HCT116 (cell line): ENCODE data around the gene CA7. TPM values are rescaled to one million over a fixed set of nuclear protein-coding genes. Genes with fewer than 3 reads are reported as not detected.

Experiments
- ATAC-seq: fragments of 200-7000 bp; cut with Tn5 transposase; 2 replicates; pipeline ENCODE4 v1.9.1; 2020; ENCODE audit warnings: mild to moderate bottlenecking, moderate library complexity
- BruUV-seq: library from RNA; stranded (reverse); fragments of 400-500 nt; replicated peaks from 2 replicates; lab custom pipeline; 2021; lab: Mats Ljungman, UMichigan
- CTCF ChIA-PET: fragments of 300-600 bp; sonication (Branson Sonifier 250); formaldehyde crosslinking; loops from one replicate; lab custom pipeline; 2021; ENCODE audit warnings: antibody characterized with exemption; lab: Charles Lee
- POLR2A ChIA-PET: fragments of 300-600, 350-600 bp; sonication (Branson Sonifier 250); formaldehyde crosslinking; loops from one replicate; lab custom pipeline; 2021; ENCODE audit warnings: antibody characterized with exemption; lab: Charles Lee
- RAD21 ChIA-PET, 2 experiments: fragments of 300-600 bp; sonication (Branson Sonifier 250); formaldehyde crosslinking; loops; one replicate each; lab custom pipeline; 2023; ENCODE audit warnings: low total read pairs in 2 of 2; ENCODE audit not compliant: uncharacterized antibody in 2 of 2, unreplicated experiment in 2 of 2, low non-redundant PET in 1 of 2; lab: Charles Lee
- DNase-seq: peaks from one replicate; pipeline ENCODE4 v3.0.0-alpha.2; 2010; ENCODE audit warnings: low read depth, low spot score
- H2AFZ ChIP-seq: fragments of 200-600 bp; shearing (Covaris generic), sonication (generic); 2 replicates; pipeline ENCODE4 v1.6.1; 2017; ENCODE audit warnings: low read depth, mixed run types, mixed read lengths, antibody characterized with exemption, low read length; ENCODE audit not compliant: poor library complexity, severe bottlenecking
- H3K27ac ChIP-seq: 2 replicates; pipeline ENCODE4 v1.5.1; 2012; ENCODE audit warnings: low read depth, low read length
- H3K27me3 ChIP-seq: fragments of 200-600 bp; sonication (generic); 2 replicates; pipeline ENCODE4 v1.6.1; 2016; ENCODE audit warnings: mixed run types, low read length, mixed read lengths; ENCODE audit not compliant: insufficient read depth
- H3K36me3 ChIP-seq, 2 experiments: fragments of 200-500 bp in 1 of 2; fragments of 200-600 bp in 1 of 2; sonication (Bioruptor generic) in 1 of 2; sonication (generic) in 1 of 2; 2 replicates each; pipeline versions ENCODE4 v1.5.1 to v1.6.1; 2014 to 2016; ENCODE audit warnings: low read length in 2 of 2, inconsistent platforms in 1 of 2, mixed read lengths in 1 of 2, mixed run types in 1 of 2; ENCODE audit not compliant: insufficient read depth in 2 of 2, control insufficient read depth in 1 of 2
- H3K4me1 ChIP-seq, 2 experiments: fragments of 200-600 bp in 1 of 2; sonication (generic) in 1 of 2; 2 replicates each; pipeline versions ENCODE4 v1.5.1 to v1.6.1; 2012 to 2017; ENCODE audit warnings: low read length in 2 of 2, inconsistent platforms in 1 of 2, mild to moderate bottlenecking in 1 of 2, mixed read lengths in 1 of 2, mixed run types in 1 of 2, moderate library complexity in 1 of 2; ENCODE audit not compliant: insufficient read depth in 2 of 2, control insufficient read depth in 1 of 2
- H3K4me2 ChIP-seq: fragments of 200-600 bp; sonication (generic); 2 replicates; pipeline ENCODE4 v1.6.1; 2017; ENCODE audit warnings: mixed run types, low read length, mixed read lengths
- H3K4me3 ChIP-seq, 2 experiments: fragments of 200-600 bp in 1 of 2; sonication (generic) in 1 of 2; replicated peaks in 1 of 2; 2 replicates each; pipeline ENCODE4 v1.5.1; 2011 to 2016; ENCODE audit warnings: low read length in 2 of 2, control low read depth in 1 of 2, low read depth in 1 of 2, mild to moderate bottlenecking in 1 of 2, mixed read lengths in 1 of 2, mixed run types in 1 of 2
- H3K79me2 ChIP-seq: fragments of 200-600 bp; sonication (generic); 2 replicates; pipeline ENCODE4 v1.6.1; 2017; ENCODE audit warnings: mild to moderate bottlenecking, mixed run types, low read length, moderate library complexity, mixed read lengths; ENCODE audit not compliant: insufficient read depth
- H3K9ac ChIP-seq: fragments of 200-600 bp; sonication (generic); 2 replicates; pipeline ENCODE4 v1.6.1; 2016; ENCODE audit warnings: low read length, mixed read lengths
- H3K9me2 ChIP-seq: fragments of 200-600 bp; sonication (generic), shearing (Covaris generic); 2 replicates; pipeline ENCODE4 v1.6.1; 2017; ENCODE audit warnings: mixed run types, mild to moderate bottlenecking, moderate library complexity; ENCODE audit not compliant: insufficient read depth
- H3K9me3 ChIP-seq, 2 experiments: fragments of 200-500 bp in 1 of 2; fragments of 200-600 bp in 1 of 2; sonication (Bioruptor generic) in 1 of 2; sonication (generic) in 1 of 2; 2 replicates each; pipeline ENCODE4 v1.6.1; 2014 to 2017; ENCODE audit warnings: low read length in 2 of 2, mixed read lengths in 2 of 2, inconsistent platforms in 1 of 2, low read depth in 1 of 2, mild to moderate bottlenecking in 1 of 2, mixed run types in 1 of 2, moderate library complexity in 1 of 2; ENCODE audit not compliant: control insufficient read depth in 1 of 2, insufficient read depth in 1 of 2
- H4K20me1 ChIP-seq: fragments of 200-600 bp; sonication (generic), shearing (Covaris generic); 2 replicates; pipeline ENCODE4 v1.6.1; 2017; ENCODE audit warnings: mixed run types, mild to moderate bottlenecking, moderate library complexity; ENCODE audit not compliant: insufficient read depth
- EGR1 ChIP-seq: IDR thresholded peaks from 2 replicates; pipeline ENCODE4 v1.6.1; 2012; ENCODE audit warnings: low read depth
- ELF1 ChIP-seq: IDR thresholded peaks from 2 replicates; pipeline ENCODE4 v1.6.1; 2012; ENCODE audit warnings: low read depth, borderline replicate concordance
- EZH2 ChIP-seq: fragments of 200-600 bp; sonication (generic); IDR thresholded peaks from 2 replicates; pipeline ENCODE4 v1.6.1; 2017; ENCODE audit warnings: antibody characterized with exemption, mixed run types
- FOSL1 ChIP-seq: IDR thresholded peaks from 2 replicates; pipeline ENCODE4 v1.6.1; 2012; ENCODE audit warnings: low read depth
- JUND ChIP-seq: IDR thresholded peaks from 2 replicates; pipeline ENCODE4 v1.6.1; 2012
- MAX ChIP-seq: IDR thresholded peaks from 2 replicates; pipeline ENCODE4 v1.6.1; 2012
- POLR2AphosphoS5 ChIP-seq: IDR thresholded peaks from 2 replicates; pipeline ENCODE4 v1.6.1; 2011; ENCODE audit warnings: mild to moderate bottlenecking, low read depth, low read length, moderate library complexity
- RAD21 ChIP-seq: IDR thresholded peaks from 2 replicates; pipeline ENCODE4 v1.6.1; 2012; ENCODE audit warnings: low read depth, mild to moderate bottlenecking
- SIN3A ChIP-seq: IDR thresholded peaks from 2 replicates; pipeline ENCODE4 v1.6.1; 2012; ENCODE audit warnings: low read depth
- SP1 ChIP-seq: IDR thresholded peaks from 2 replicates; pipeline ENCODE4 v1.6.1; 2012; ENCODE audit warnings: low read depth
- YY1 ChIP-seq: IDR thresholded peaks from 2 replicates; pipeline ENCODE4 v1.6.1; 2011; ENCODE audit warnings: low read length, low read depth, moderate library complexity, mild to moderate bottlenecking; ENCODE audit not compliant: insufficient replicate concordance; ENCODE audit errors: extremely low read depth
- ZBTB33 ChIP-seq: IDR thresholded peaks from 2 replicates; pipeline ENCODE4 v1.6.1; 2011; ENCODE audit warnings: mild to moderate bottlenecking, low read length, moderate library complexity; ENCODE audit not compliant: insufficient replicate concordance; ENCODE audit errors: extremely low read depth
- intact Hi-C: fragments of 100-400 bp; cut with micrococcal nuclease; formaldehyde crosslinking; loops from 2 replicates; pipeline ENCODE4 v1.10.0; 2022
- total RNA-seq: library from RNA; stranded (reverse); gene quantifications from one replicate; pipeline ENCODE4 v1.2.1, GENCODE V29; 2021; ENCODE audit not compliant: unreplicated experiment

CA7 gene
- total RNA-seq, 1 experiment from 2014 or later: not detected

GRCh38 chr16:66890799-66891198 is 46.6 kb downstream of the CA7 start:
- Histone ChIP-seq H3K9me2 (no peaks in the 10 kb centered on the region), H3K4me2 (no peak overlapping the region), H3K27ac (no peak overlapping the region), H3K9ac (no peak overlapping the region), H3K4me3 (no peak overlapping the region), H2AFZ (no peak overlapping the region), H3K27me3 (no peaks in the 10 kb centered on the region), H3K36me3 (peaks cover 1 to 6% of the 10 kb centered on the region in 2 experiments; a peak in 3 of 4 replicates), H3K4me1 (peaks cover 0 to 4% of the 10 kb centered on the region in 2 experiments; a peak in 1 of 4 replicates), H3K9me3 (no peaks in the 10 kb centered on the region), H4K20me1 (no peaks in the 10 kb centered on the region), H3K79me2 (peaks cover under 1% of the 10 kb centered on the region; the same call in 1 of the 2 replicates)
- CTCF ChIA-PET: interaction anchor here (1.2 kb wide), 2 partner anchors 18 to 60 kb away, joined by 3 to 4 read pairs; partner anchors contain the start of gene NAE1
- ATAC-seq (no peak), DNase-seq (no peak)
- intact Hi-C loops: loop anchor here (10.0 kb wide), 1 partner anchor 214 kb away; the partner anchor contains the start of gene PHAF1
- RAD21 ChIA-PET: no interaction called here
- no TSS peak for BruUV-seq
- POLR2A ChIA-PET: no interaction called here
- TF ChIP-seq MAX (no peak), EGR1 (no peak), ZBTB33 (no peak), FOSL1 (no peak), SP1 (no peak)
- TF ChIP-seq, all 23 proteins: peak for 0

- RAD21 ChIA-PET: no interaction called here
- no peak overlapping the region for H2AFZ ChIP-seq
- no peak for DNase-seq
- no peaks in the 10 kb centered on the region for H4K20me1 ChIP-seq
- H3K9me2 ChIP-seq: no peaks in the 10 kb centered on the region
- H3K4me3 ChIP-seq: no peak overlapping the region
- POLR2A ChIA-PET: no interaction called here
- no peak for ATAC-seq
- no peaks in the 10 kb centered on the region for H3K27me3 ChIP-seq
- no peak overlapping the region for H3K27ac ChIP-seq
- no peaks in the 10 kb centered on the region for H3K9me3 ChIP-seq
- H3K4me2 ChIP-seq: no peak overlapping the region
- H3K4me1 ChIP-seq: peaks cover 0 to 7% of the 10 kb centered on the region in 2 experiments; a peak in 1 of 4 replicates
- peaks cover 0 to 4% of the 10 kb centered on the region in 2 experiments; a peak in 2 of 4 replicates for H3K36me3 ChIP-seq
- intact Hi-C loops: loop anchor here (10.0 kb wide), 1 partner anchor 213 kb away; the partner anchor contains the start of gene PHAF1
- no peak for TF ChIP-seq JUND
- no peak for TF ChIP-seq RAD21
- no peak for TF ChIP-seq EZH2
- TF ChIP-seq SIN3A: no peak
- TF ChIP-seq POLR2AphosphoS5: no peak
- no peak for TF ChIP-seq ELF1
- no peak for TF ChIP-seq YY1
- no peak overlapping the region for H3K9ac ChIP-seq
- no peaks in the 10 kb centered on the region; the same call in 1 of the 2 replicates for H3K79me2 ChIP-seq
- CTCF ChIA-PET: interaction anchor here (1.0 to 1.7 kb wide), 2 partner anchors 11 to 23 kb away, joined by 3 to 5 read pairs; partner anchors contain the start of gene PDP2
- BruUV-seq: no TSS peak
Measured at GRCh38 chr16:66891360-66891759, 47.1 kb downstream of the CA7 start.
